Stimulated activated CD8-positive, alpha-beta memory T cell treated with anti-CD3 and anti-CD28 coated beads, Interleukin-12 subunit alpha, Interleukin-12 subunit beta, amount 100 ng/mL, for 24 hours (primary cell): Measurements from ENCODE around the gene C1orf146.
"Not testable (repeated sequence)": the region's sequence is repeated elsewhere in the genome, so short reads cannot be mapped to it uniquely, and the experiment has no call there.

Source experiments
- DNase-seq: peaks from one replicate; pipeline ENCODE4 v3.0.0-alpha.2; 2020; ENCODE audit errors: extremely low read depth

C1orf146 gene, protein sequence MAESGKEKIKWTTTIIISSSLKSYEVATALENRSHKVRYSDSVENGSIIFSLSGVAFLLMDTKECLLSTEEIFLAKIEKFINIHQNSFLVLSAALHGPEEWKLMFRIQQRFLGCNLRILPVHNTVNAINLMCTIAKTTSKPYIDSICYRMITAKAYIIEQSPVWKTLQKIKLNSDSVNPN

DNA sequence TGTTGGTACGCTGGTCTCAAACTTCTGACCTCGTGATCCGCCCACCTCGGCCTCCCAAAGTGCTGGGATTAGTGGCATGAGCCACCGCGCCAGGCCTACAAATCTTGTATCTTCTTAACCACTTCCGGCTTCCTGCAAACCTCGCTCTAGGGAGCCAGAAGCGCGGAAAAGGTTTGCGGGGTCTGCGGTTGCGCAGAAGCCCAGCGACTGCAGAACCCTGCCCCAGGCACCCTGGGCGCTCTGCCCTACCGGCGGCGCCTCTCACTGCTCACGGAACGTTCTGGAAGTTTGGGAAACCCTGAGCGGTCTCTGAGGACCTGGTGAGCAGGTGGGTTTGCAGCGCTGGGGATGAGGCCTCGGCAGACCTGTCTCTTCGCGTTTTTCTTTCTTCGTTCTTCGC is at the start of gene C1orf146:
TSS of gene C1orf146 (plus strand) at position 195 of the 400 bp plus-strand sequence. CDS start 13,506 bp downstream, outside the sequence.
- DNase-seq, result no peak

DNA sequence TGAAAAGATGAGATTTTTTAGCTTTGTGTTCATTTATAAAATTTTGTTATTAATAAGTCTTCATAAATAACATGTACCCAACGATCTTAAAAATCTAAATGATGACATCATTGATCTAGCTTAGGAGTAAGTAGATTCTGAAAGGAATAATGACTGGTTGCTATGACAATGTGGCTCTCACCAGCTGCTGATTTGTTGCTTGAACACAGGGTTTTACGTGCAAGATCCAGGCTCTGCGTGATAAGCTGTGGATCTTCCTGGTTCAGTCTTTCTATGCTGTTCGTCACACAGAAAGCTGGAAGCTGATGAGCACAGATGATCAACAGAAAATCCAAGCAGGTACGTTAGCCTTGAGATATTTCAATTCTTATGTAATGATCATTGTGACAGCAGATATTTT is 49.1 kb upstream of the C1orf146 start:
- DNase-seq, result no peak

DNA sequence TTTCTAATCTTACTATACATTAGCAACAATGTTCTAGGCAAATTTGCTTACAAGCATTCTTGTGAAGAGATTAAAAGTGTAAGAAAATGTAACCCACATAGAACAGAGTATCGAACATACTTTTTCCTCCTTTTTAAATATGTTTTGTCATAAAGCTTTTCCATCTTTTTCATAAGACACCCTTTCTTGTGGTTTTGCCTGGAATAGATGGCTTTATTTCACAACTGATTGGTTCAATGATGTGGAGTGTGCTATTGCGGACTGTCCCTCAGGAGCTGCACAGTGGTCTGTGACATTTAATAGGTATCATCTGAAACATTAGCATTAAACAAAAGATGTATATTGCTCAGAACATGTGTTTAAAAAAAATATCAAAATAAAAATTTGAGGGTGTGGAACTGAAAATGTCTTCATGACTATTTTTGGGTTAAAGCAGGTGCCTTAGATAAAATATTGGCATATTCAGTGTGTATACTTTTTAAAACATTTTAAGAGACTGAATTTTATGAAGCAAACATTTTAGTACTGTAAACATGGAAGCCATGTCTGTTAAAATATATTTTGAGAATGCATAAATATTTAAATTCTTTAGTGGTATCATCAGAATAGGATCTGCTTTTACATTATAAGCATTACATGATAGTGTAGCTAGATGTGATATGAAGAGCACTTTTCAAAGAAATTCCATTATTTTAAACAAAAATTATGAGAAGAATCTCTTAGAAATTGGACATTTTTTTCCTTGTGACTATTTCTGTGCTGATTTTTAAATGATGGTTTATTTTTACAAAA is 48.3 kb upstream of the C1orf146 start:
- no peak for DNase-seq

DNA sequence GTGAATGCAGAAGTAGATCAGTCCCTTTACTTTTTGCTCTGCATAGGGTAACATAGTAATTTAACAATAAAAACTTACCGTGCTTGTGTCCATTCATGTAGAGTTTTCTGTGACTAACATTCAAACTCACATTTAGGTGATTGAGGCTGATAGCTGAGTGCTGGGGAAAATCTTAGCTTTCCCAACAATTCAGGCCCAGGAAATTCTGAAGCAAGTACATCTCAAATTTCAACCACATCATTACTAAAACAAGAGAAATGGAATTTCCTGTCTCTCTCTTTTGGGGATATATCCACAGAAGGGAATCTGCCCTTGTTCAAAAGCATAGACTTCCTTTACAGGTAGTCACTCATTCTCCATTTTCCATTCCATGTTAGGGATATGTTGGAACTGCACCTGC is 33.1 kb upstream of the C1orf146 start:
- DNase-seq, result no peak

DNA sequence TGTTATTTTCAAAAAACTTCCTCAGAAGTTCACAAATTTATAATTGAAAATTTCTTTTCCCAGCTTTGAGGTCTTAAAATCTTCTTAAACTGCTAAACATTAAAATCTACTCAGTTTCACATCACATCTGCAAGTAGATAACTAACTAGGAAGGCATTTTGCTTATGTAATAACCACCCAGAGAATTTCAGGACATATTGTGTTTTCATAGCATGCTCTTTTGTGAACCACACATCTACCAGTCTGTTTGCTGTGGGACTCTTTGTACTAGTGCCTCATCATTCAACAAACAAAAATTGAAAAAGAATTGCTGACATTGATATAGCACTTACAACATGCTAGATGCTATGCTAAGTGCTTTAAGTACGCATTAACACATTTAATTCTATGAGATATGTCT is 31.6 kb upstream of the C1orf146 start:
- DNase-seq, result no peak

DNA sequence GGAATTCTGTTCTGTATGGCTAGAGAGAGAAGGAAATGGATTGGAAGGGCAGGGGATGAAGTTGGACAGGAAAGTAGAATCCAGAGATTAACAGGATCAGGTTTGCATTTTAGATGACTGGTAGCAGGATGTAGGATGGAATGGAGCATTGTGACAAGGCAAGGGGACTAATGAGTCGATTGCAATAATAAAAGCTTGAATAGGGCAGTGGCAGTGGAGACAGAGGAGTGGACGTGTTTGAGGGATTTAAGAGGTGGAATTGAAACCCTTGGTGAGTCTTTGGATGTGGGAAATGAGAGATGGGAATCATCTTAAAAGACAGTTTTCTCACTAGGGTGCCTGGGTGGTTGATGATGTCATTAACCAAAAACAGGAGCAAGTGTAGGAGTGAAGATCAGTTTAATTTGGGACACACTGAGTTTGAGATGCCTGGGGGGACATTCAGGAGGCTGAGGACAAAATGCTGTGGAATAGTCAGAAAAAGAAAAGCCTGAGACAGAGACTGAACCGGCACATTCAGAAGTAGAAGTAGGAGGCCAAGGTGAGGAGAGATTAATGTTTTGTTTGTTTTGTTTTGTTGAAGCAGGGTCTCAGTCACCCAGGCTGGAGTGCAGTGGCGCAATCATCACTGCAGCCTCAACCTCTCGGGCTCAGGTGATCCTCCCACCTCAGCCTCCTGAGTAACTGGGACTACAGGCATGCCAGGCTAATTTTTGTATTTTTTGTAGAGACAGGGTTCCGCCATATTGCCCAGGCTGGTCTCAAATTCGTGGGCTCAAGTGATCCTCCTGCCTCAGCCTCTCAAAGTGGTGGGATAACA is 29.1 kb upstream of the C1orf146 start:
- no peak for DNase-seq

DNA sequence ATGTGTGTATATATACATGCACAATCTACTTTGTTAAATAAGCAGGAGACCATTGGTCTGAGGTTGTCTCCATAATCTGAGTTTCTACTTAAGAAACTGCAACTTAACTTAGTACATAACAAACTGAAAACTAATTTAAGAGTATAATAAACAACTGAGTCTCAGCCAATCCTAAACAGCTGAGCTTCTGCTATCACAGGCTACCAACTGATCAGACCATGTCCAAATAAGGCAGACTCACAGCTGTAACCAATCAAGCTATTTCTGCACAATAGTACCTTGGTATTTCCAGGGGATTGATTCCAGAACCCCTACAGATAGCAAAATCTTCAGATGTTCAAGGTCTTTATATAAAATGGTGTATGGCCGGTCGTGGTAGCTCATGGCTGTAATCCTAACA is 26.0 kb upstream of the C1orf146 start:
- no peak for DNase-seq

DNA sequence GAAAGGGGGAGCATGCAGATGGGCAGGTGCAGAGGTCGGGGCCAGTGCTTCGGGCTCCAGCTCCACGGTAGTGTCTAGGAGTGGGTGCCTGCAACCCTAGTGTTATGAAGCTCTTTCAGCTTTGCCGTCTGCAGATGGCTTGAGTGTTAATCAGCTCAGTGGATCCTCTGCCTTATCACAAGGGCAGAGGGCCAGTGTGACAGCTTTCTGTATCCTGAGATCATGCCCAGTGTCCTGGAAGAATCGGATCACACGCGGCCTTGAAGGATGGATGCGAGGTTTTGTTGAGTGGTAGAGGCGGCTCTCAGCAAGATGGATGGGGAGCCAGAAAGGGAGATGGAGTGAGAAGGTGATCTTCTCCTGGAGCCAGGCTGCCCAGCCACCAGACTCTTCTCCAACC is 25.5 kb upstream of the C1orf146 start:
- no peak for DNase-seq

DNA sequence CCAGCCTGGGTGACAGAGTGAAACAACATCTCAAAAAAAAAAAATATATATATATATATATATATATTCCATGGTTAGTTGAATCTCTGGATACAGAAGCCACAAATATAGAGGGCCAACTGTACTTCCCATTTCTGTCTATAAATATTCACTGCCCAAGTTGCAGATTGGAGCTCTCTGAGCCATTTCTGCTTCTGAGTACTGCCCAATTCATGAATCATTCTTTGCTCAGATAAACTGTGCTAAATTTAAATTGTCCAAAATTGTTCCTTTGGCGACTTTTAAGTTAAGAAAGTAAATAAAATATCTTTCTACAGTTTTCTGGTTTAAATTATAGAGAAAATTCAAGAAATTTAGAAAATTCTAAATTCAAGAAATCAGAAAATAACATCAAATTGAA is 23.2 kb upstream of the C1orf146 start:
- DNase-seq, result no peak

DNA sequence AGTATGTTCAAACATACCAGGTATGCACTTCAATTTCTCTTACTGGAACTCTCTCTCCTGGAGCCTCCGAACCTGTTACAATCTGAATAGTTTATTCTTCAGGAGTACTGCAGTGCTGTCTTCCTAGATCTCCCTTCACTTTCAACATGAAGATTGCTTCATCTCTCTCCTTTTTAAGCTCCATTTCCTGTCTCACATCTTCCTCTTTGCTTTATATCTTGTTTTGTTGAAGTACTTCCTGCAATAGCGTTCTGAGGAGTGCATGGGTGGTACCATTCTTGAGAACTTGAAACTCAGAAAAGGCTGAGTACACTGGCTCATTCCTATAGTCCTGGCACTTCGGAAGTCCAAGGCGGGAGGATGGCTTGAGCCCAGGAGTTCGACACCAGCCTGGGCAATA is 15.7 kb upstream of the C1orf146 start:
- DNase-seq, result no peak

DNA sequence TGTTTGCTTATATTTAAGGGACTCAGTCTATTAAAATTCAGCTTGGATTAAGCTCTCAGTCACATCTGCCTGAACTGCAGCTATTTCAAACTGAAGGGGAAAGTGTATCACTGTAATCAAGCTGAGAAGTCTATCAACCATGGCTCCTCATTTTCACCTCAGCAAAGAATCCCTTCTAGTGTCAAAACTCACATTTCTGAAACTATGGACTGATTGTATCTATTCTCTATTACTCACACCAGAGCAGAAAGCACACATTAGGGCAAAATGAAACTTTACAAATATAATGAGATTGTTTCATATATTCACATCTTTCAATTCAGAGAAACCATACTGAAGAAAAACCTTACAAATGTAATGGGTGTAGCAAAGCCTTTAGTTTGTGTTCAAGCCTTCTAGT is 14.6 kb upstream of the C1orf146 start:
- no peak for DNase-seq

DNA sequence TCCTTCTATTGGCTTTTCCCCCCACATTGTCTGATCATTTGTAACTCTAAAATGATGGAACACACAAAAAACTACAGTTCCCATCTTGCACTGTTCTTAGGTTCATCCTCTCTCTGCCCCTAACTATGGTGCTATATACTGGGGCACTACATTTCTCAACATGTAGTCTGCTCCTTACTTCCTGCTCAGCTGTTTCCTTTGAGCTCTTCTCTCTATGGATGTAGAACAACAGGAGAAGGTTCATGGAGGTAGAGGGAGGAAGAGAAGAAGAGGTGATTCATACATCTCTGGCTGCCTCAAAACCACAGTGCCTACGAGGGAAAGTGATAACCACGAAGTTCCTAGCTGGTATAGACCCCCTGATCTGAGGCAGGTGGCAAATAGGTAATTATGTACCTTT is 7.0 kb upstream of the C1orf146 start:
- no peak for DNase-seq

DNA sequence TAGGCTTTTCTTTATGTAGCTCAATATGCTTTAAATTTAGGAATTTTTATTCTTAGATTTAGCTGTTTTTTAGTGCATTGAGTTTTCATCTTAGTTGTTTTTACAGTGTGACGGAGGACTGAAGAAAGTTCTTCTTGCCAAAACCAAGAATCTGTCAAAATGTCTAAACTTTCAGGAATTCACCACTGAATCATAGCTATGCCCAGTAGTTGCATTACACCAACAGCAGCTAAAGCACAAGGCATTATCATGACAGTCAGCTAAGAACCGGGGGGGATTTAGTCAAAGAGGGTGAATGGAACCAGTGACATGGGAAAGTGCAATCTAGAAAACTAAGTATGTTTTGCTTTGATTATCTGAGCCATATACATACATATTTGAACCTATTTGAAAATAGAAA is 6.5 kb upstream of the C1orf146 start:
- DNase-seq, result no peak

DNA sequence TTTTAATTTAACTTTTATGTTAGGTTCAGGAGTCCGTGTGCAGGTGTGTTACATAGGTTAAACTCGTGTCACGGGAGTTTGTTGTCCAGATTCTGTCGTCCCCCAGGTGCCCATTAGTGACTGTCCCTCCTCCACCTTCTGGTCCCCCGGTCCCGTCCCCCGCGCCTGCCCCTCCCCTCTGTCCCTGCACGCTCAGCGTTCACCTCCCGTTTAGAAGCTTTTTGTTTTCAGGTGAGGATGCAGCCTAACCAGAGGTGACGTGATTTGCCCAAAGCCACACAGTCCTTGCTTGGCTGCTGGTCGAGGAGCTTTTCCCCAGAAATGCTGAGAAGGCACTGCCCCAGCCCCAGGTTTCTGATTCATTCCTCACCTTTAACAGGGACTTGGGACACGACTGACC is 844 bp downstream of the C1orf146 start:
- no peak for DNase-seq

DNA sequence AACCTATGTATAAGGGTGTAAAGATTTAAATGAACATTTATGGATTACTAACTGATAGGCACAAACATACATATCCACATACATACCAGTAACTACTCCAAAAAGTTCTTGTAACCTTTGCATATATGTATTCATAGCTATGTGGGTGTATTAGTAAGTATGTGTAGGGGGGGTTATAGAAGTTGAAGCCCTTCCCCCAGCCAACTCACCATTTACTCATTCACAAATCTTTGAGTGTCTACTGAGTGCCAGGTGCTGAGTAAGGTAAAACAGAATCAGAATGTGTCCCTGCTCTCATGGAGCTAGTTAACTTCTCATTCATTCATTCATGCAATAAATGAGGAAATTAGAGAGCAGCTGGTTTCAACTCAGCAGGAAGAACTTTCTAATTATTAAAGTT is 1.3 kb downstream of the C1orf146 start:
- no peak for DNase-seq

DNA sequence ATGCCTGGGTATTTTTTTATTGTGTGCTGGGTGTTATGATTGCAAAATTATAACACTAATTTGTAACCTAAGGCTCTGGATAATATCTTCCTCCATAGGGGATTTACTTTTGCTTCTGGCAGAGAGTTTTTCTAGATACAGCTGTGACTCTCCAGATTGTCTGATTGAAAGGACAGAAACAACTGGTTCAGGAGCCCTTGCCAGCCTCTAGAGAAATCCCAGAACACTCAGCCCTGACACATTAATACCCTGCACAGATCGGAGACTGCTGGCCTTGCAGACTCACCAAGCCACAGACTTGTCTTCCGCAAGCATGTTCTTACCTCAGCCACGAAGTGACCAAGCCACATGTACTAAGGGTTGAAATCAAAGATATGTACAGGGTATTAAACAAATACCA is 10.7 kb downstream of the C1orf146 start:
- no peak for DNase-seq

DNA sequence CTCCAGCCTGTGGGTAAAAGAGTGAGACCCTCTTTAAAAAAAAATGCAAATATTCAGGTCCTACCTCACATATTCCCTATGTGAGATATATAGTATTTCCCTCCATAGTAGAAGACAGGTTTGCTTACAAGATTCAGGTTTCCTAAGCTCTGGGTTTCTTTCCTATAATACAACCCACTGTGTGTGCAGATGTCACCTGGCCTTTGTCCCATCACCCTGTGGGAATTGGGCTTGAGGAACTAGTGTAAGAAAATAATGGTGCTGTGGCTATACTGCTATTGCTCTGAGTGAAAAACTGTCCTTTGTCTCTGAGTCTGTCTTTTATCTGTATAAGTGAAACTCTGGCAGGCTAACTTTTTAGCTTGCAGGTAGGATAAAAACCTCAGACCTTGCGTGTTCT is 13.0 kb downstream of the C1orf146 start:
- no peak for DNase-seq

DNA sequence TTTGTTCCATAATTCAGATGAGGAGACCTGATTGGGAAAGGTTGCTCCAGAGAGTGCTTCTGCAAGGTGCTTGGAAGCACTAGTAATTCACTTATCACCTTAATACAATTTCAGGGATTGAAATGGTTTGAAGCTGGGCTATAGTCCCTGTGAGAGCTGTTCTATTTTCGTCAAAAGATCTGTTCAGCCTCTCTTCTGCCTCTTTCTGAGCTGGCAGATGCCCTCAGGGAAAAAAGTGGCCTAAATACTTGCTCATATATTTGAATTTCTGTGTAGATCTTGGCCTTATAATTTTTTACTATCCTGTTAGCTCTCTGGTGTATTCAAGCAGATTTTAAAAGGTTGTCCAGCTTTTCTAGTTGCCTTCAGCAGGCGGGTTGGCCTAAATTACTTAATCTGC is 22.3 kb downstream of the C1orf146 start:
- DNase-seq, result no peak

DNA sequence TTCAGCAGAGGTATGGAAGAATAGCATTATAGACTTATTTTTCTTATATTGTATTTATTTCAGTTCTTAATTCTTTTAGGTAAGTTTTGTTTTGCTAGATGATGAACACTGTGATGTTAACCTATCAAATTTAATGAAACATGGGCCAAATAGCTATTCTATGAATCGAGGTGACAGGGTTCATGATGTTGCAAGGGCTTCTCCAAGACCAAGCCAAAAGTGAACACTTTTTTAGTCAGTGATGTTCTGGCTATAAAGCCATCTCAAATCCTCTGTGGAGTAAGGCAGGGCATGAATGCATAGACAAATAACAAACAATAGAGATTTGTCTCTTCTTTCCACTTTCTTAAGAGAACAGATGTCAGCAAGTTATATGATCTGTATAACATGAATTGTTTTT is 26.7 kb downstream of the C1orf146 start:
- DNase-seq, result no peak

DNA sequence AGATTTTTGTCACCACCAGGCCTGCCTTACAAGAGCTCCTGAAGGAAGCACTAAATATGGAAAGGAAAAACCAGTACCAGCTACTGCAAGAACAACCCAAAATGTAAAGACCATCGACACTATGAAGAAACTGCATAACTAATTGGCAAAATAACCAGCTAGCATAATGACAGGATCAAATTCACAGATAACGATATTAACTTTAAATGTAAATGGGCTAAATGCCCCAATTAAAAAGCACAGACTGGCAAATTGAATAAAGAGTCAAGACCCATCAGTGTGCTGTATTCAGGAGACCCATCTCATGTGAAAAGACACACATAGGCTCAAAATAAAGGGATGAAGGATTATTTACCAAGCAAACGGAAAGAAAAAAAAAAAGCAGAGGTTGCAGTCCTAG is 37.0 kb downstream of the C1orf146 start:
- not testable (repeated sequence) for DNase-seq

DNA sequence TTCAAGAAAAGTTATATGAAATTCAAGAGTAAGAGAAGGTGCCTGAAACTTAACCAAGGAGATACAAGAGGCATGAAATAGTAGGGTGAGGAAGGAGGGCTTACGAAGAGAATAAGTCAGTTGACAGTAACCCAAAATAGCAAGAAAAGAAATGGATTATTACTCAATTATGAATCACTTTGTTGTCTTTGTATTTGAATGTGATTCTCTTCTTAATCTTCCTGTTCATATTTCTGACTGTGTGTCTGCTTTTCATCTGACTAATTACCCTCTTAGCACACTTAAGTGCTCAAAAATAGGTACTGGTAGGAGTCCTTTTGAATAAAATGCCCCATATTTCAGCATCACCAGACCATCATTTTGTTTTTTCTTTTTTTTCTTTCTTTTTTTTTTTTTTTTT is 41.6 kb downstream of the C1orf146 start:
- DNase-seq, result no peak

DNA sequence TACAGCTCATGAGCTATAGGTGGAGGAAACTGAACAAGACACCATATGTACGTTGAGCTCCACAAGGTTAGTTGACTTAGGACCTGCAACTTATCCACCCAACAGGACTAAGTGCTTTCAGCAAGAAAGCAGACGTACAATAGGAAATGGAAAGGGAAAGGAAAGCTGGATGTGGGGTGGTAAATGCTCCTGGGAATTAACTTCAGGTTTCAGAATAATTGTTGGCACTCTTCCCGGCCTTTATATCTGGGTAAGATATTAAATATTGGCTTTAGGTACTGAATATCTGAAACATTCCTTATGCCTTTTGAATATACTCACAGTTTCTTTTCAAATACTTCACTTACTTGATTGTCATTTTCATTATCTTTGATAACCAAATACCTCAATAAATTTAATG is 44.8 kb downstream of the C1orf146 start:
- DNase-seq, result no peak

DNA sequence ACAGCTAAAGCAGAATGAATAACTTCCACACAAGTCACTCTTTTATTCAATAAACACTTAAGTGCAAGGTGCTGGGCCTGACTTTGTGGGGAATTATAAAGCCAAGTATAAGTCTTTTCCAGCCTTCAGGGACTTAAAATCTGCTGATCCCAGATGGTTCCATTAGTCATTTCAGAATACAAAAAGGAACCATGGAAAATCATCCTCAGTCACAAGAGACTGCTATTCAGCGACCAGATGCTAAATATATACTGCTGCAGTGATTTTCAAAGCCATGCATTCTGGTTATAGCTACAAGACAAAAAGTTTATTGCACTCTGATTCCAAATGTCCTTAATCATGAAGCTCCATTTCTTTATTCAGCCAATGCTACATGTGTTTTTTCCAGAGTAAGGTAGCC is 55.3 kb downstream of the C1orf146 start:
- DNase-seq, result no peak
